Activated CD4-positive, alpha-beta T cell treated with anti-CD3 and anti-CD28 coated beads for 36 hours (primary cell): ENCODE results near the gene MMS22L. TPM values are rescaled to one million over a fixed set of nuclear protein-coding genes. Genes with fewer than 3 reads are reported as not detected.

Experiments used
- ATAC-seq: fragments of 200-7000 bp; cut with Tn5 transposase; one replicate; pipeline ENCODE4 v1.10.0; 2021; ENCODE audit warnings: mild to moderate bottlenecking, moderate library complexity
- CTCF ChIA-PET: fragments of 350-600 bp; sonication (Branson Sonifier 250); formaldehyde crosslinking; loops from one replicate; lab custom pipeline; 2021; ENCODE audit warnings: antibody characterized with exemption; lab: Charles Lee
- POLR2A ChIA-PET: fragments of 350-600 bp; sonication (Branson Sonifier 250); formaldehyde crosslinking; loops from one replicate; lab custom pipeline; 2021; ENCODE audit warnings: antibody characterized with exemption, inconsistent platforms; lab: Charles Lee
- DNase-seq: peaks from one replicate; pipeline ENCODE4 v3.0.0-alpha.2; 2020
- H3K27ac Mint-ChIP-seq: one replicate; pipeline ENCODE4 v1.8.0; 2021; ENCODE audit warnings: mixed read lengths
- H3K27me3 Mint-ChIP-seq: one replicate; pipeline ENCODE4 v1.8.0; 2021; ENCODE audit warnings: mixed read lengths
- H3K36me3 Mint-ChIP-seq: one replicate; pipeline ENCODE4 v1.8.0; 2021; ENCODE audit warnings: low read depth, mixed read lengths
- H3K4me1 Mint-ChIP-seq: one replicate; pipeline ENCODE4 v1.8.0; 2021; ENCODE audit warnings: mixed read lengths
- H3K4me3 Mint-ChIP-seq: one replicate; pipeline ENCODE4 v1.8.0; 2021; ENCODE audit warnings: mild to moderate bottlenecking, moderate library complexity, mixed read lengths
- H3K9me3 Mint-ChIP-seq: one replicate; pipeline ENCODE4 v1.8.0; 2021; ENCODE audit warnings: low read depth, mixed read lengths
- intact Hi-C, 2 experiments: fragments of 100-400 bp; cut with DNase I in 1 of 2; cut with micrococcal nuclease in 1 of 2; formaldehyde crosslinking; loops; one replicate each; pipeline versions ENCODE4 v1.14.2 to v1.15.1; 2022 to 2024; cut with DNase I, micrococcal nuclease
- total RNA-seq, 2 experiments: library from RNA; stranded (reverse); gene quantifications; one replicate each; pipeline ENCODE4 v1.2.3, GENCODE V29; 2021

MMS22L gene
- total RNA-seq, 2 experiments from 2014 or later, result 33.9 to 43.6 TPM

- intact Hi-C loops, result no loop called here
- H3K4me3 Mint-ChIP-seq, result no peak overlapping the region
- H3K27me3 Mint-ChIP-seq, result peaks cover 19% of the 10 kb centered on the region
- peaks cover 1% of the 10 kb centered on the region for H3K36me3 Mint-ChIP-seq
- H3K9me3 Mint-ChIP-seq, result no peaks in the 10 kb centered on the region
- DNase-seq (no peak), ATAC-seq (no peak)
- ChIA-PET POLR2A (no interaction called here), CTCF (interaction anchor here (0.7 kb wide), 1 partner anchor 21 kb away, joined by 3 read pairs; no protein-coding TSS in a partner anchor)
- H3K27ac Mint-ChIP-seq, result no peak overlapping the region
- no peaks in the 10 kb centered on the region for H3K4me1 Mint-ChIP-seq
Measured at GRCh38 chr6:97293198-97293696, 10.2 kb upstream of the MMS22L start.

- H3K27ac Mint-ChIP-seq, result no peak overlapping the region
- peaks cover 18% of the 10 kb centered on the region for H3K27me3 Mint-ChIP-seq
- no peak for ATAC-seq
- H3K4me3 Mint-ChIP-seq, result no peak overlapping the region
- POLR2A ChIA-PET, result no interaction called here
- no peak for DNase-seq
- peaks cover under 1% of the 10 kb centered on the region for H3K36me3 Mint-ChIP-seq
- CTCF ChIA-PET, result no interaction called here
- no peaks in the 10 kb centered on the region for H3K4me1 Mint-ChIP-seq
- intact Hi-C loops, result no loop called here
- no peaks in the 10 kb centered on the region for H3K9me3 Mint-ChIP-seq
Measured at GRCh38 chr6:97292671-97293070, 9.7 kb upstream of the MMS22L start.

- H3K9me3 Mint-ChIP-seq, result no peaks in the 10 kb centered on the region
- peaks cover 16% of the 10 kb centered on the region for H3K27me3 Mint-ChIP-seq
- ChIA-PET POLR2A (no interaction called here), CTCF (interaction anchor here (0.6 kb wide), 1 partner anchor 771 kb away, joined by 3 read pairs; no protein-coding TSS in a partner anchor)
- no peak overlapping the region for H3K4me3 Mint-ChIP-seq
- intact Hi-C loops, result no loop called here
- ATAC-seq (no peak), DNase-seq (no peak)
- H3K4me1 Mint-ChIP-seq, result no peaks in the 10 kb centered on the region
- no peaks in the 10 kb centered on the region for H3K36me3 Mint-ChIP-seq
- no peak overlapping the region for H3K27ac Mint-ChIP-seq
Measured at GRCh38 chr6:97291896-97292295, 8.9 kb upstream of the MMS22L start.

GRCh38 chr6:97289332-97289731 lies 6.3 kb upstream of the MMS22L start:
- Mint-ChIP-seq H3K36me3 (no peaks in the 10 kb centered on the region), H3K27ac (no peak overlapping the region), H3K4me3 (no peak overlapping the region), H3K27me3 (peaks cover 12% of the 10 kb centered on the region), H3K9me3 (no peaks in the 10 kb centered on the region), H3K4me1 (no peaks in the 10 kb centered on the region)
- ATAC-seq (no peak), DNase-seq (no peak)
- CTCF ChIA-PET, result no interaction called here
- intact Hi-C loops, result loop anchor here (10.0 kb wide), 2 partner anchors 365 to 1715 kb away; partner anchors contain the start of genes KLHL32 (in 1 of the 2) and MANEA (in 1 of the 2)
- POLR2A ChIA-PET, result no interaction called here

GRCh38 chr6:97288188-97288587 lies 5.2 kb upstream of the MMS22L start:
- Mint-ChIP-seq H3K27me3 (peaks cover 4% of the 10 kb centered on the region), H3K27ac (no peak overlapping the region), H3K4me3 (no peak overlapping the region), H3K4me1 (peaks cover 3% of the 10 kb centered on the region), H3K9me3 (no peaks in the 10 kb centered on the region), H3K36me3 (no peaks in the 10 kb centered on the region)
- intact Hi-C loops, result loop anchor here (10.0 kb wide), 2 partner anchors 363 to 1713 kb away; partner anchors contain the start of genes KLHL32 (in 1 of the 2) and MANEA (in 1 of the 2)
- ChIA-PET POLR2A (no interaction called here), CTCF (no interaction called here)
- ATAC-seq, result no peak
- DNase-seq, result no peak

- ATAC-seq (no peak), DNase-seq (peak; percentile 11)
- Mint-ChIP-seq H3K4me3 (peak overlapping the region; percentile 76), H3K27ac (peak overlapping the region; percentile 79), H3K27me3 (no peaks in the 10 kb centered on the region), H3K4me1 (peaks cover 26% of the 10 kb centered on the region), H3K9me3 (no peaks in the 10 kb centered on the region), H3K36me3 (peaks cover 36% of the 10 kb centered on the region)
- intact Hi-C loops, result loop anchor here (2.0 to 10.0 kb wide), 7 partner anchors 357 to 1707 kb away; partner anchors contain the start of genes KLHL32 (in 2 of the 2), MANEA (in 2 of the 2), FBXL4 (in 1 of the 2) and GPR63 (in 1 of the 2)
- CTCF ChIA-PET, result interaction anchor here (1.3 kb wide), 1 partner anchor 10 kb away, joined by 3 read pairs; no protein-coding TSS in a partner anchor
- POLR2A ChIA-PET, result no interaction called here
Measured at GRCh38 chr6:97282238-97282725, 734 bp downstream of the MMS22L start.

- CTCF ChIA-PET, result interaction anchor here (1.3 kb wide), 1 partner anchor 9 kb away, joined by 3 read pairs; no protein-coding TSS in a partner anchor
- Mint-ChIP-seq H3K27ac (no peak overlapping the region), H3K4me1 (peaks cover 26% of the 10 kb centered on the region), H3K4me3 (peak overlapping the region; percentile 76), H3K36me3 (peaks cover 45% of the 10 kb centered on the region), H3K9me3 (no peaks in the 10 kb centered on the region), H3K27me3 (no peaks in the 10 kb centered on the region)
- POLR2A ChIA-PET, result no interaction called here
- DNase-seq, result no peak
- intact Hi-C loops, result loop anchor here (5.0 to 10.0 kb wide), 5 partner anchors 356 to 1706 kb away; partner anchors contain the start of genes KLHL32 (in 2 of the 2), FBXL4 (in 1 of the 2), MANEA (in 1 of the 2) and POU3F2 (in 1 of the 2)
- no peak for ATAC-seq
Measured at GRCh38 chr6:97280766-97281165, 2.2 kb downstream of the MMS22L start.

GRCh38 chr6:97275804-97276203 lies 7.2 kb downstream of the MMS22L start:
- intact Hi-C loops, result no loop called here
- no peak overlapping the region for H3K27ac Mint-ChIP-seq
- ChIA-PET CTCF (interaction anchor here (0.6 to 1.1 kb wide), 2 partner anchors 11 to 26 kb away, joined by 3 read pairs; no protein-coding TSS in a partner anchor), POLR2A (no interaction called here)
- ATAC-seq (no peak), DNase-seq (no peak)
- H3K4me3 Mint-ChIP-seq, result no peak overlapping the region
- peaks cover 12% of the 10 kb centered on the region for H3K4me1 Mint-ChIP-seq
- H3K27me3 Mint-ChIP-seq, result no peaks in the 10 kb centered on the region
- no peaks in the 10 kb centered on the region for H3K9me3 Mint-ChIP-seq
- peaks cover 64% of the 10 kb centered on the region for H3K36me3 Mint-ChIP-seq

- H3K27me3 Mint-ChIP-seq, result no peaks in the 10 kb centered on the region
- H3K27ac Mint-ChIP-seq, result no peak overlapping the region
- intact Hi-C loops, result no loop called here
- no peak overlapping the region for H3K4me3 Mint-ChIP-seq
- POLR2A ChIA-PET, result no interaction called here
- CTCF ChIA-PET, result no interaction called here
- DNase-seq, result no peak
- no peaks in the 10 kb centered on the region for H3K9me3 Mint-ChIP-seq
- H3K4me1 Mint-ChIP-seq, result no peaks in the 10 kb centered on the region
- ATAC-seq, result no peak
- H3K36me3 Mint-ChIP-seq, result peaks cover 55% of the 10 kb centered on the region
Measured at GRCh38 chr6:97269821-97270220, 13.2 kb downstream of the MMS22L start.

- intact Hi-C loops, result no loop called here
- no peak overlapping the region for H3K4me3 Mint-ChIP-seq
- no peaks in the 10 kb centered on the region for H3K4me1 Mint-ChIP-seq
- H3K27ac Mint-ChIP-seq, result peak overlapping the region; percentile 13
- DNase-seq (no peak), ATAC-seq (no peak)
- CTCF ChIA-PET, result no interaction called here
- no peaks in the 10 kb centered on the region for H3K27me3 Mint-ChIP-seq
- POLR2A ChIA-PET, result no interaction called here
- peaks cover 62% of the 10 kb centered on the region for H3K36me3 Mint-ChIP-seq
- H3K9me3 Mint-ChIP-seq, result no peaks in the 10 kb centered on the region
Measured at GRCh38 chr6:97262676-97263075, 20.3 kb downstream of the MMS22L start.

GRCh38 chr6:97246842-97247241 lies 36.2 kb downstream of the MMS22L start:
- POLR2A ChIA-PET, result no interaction called here

GRCh38 chr6:97240222-97240621 lies 42.8 kb downstream of the MMS22L start:
- no peak for DNase-seq
- intact Hi-C loops, result no loop called here
- H3K27ac Mint-ChIP-seq, result no peak overlapping the region
- peak; percentile 12 for ATAC-seq
- H3K9me3 Mint-ChIP-seq, result peaks cover 6% of the 10 kb centered on the region
- no peak overlapping the region for H3K4me3 Mint-ChIP-seq
- H3K27me3 Mint-ChIP-seq, result no peaks in the 10 kb centered on the region
- H3K36me3 Mint-ChIP-seq, result peaks cover 66% of the 10 kb centered on the region
- POLR2A ChIA-PET, result no interaction called here
- peaks cover 5% of the 10 kb centered on the region for H3K4me1 Mint-ChIP-seq
- CTCF ChIA-PET, result no interaction called here

More at GRCh38 chr6:97246842-97247241, 36.2 kb downstream of the MMS22L start:
- Mint-ChIP-seq H3K4me3 (no peak overlapping the region), H3K36me3 (peaks cover 47% of the 10 kb centered on the region), H3K9me3 (peaks cover 2% of the 10 kb centered on the region), H3K4me1 (no peaks in the 10 kb centered on the region), H3K27me3 (no peaks in the 10 kb centered on the region), H3K27ac (no peak overlapping the region)
- intact Hi-C loops, result no loop called here
- ATAC-seq (no peak), DNase-seq (no peak)
- CTCF ChIA-PET, result interaction anchor here (1.1 kb wide), 2 partner anchors 32 to 175 kb away, joined by 3 read pairs; no protein-coding TSS in a partner anchor
